GM12872 (cell line): ENCODE results near the gene BIRC5.

Source experiments
- TF ChIP-seq, protein P1 (sequence below): IDR thresholded peaks from 3 replicates; pipeline ENCODE4 v1.5.1; 2011; ENCODE audit warnings: low read depth, mild to moderate bottlenecking, low read length, moderate library complexity; ENCODE audit not compliant: insufficient read depth

The BIRC5 gene

DNA sequence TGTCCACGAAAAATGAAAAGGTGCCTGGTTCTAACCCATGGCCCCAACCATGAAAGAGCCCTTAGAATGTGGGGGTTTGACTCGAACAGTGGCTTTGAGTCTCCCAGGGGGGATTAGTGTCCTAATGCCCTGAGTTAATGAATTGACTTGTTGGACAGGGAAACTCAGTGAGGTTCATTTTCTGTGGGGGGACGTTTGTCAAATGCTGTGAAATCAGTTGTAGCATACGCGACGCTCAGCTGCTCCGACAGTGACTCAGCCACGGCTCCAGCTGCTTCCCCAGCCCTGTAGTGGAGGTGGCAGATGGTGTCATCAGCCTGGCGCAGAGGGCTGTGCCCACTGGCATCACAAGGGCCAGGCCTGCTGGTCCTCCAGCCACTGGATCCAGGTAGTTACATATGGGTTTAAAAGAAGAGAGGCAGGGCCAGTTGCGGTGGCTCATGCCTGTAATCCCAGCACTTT, 13.4 kb downstream of the BIRC5 start:
- TF ChIP-seq, protein P1, sequence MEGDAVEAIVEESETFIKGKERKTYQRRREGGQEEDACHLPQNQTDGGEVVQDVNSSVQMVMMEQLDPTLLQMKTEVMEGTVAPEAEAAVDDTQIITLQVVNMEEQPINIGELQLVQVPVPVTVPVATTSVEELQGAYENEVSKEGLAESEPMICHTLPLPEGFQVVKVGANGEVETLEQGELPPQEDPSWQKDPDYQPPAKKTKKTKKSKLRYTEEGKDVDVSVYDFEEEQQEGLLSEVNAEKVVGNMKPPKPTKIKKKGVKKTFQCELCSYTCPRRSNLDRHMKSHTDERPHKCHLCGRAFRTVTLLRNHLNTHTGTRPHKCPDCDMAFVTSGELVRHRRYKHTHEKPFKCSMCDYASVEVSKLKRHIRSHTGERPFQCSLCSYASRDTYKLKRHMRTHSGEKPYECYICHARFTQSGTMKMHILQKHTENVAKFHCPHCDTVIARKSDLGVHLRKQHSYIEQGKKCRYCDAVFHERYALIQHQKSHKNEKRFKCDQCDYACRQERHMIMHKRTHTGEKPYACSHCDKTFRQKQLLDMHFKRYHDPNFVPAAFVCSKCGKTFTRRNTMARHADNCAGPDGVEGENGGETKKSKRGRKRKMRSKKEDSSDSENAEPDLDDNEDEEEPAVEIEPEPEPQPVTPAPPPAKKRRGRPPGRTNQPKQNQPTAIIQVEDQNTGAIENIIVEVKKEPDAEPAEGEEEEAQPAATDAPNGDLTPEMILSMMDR = no peak

DNA sequence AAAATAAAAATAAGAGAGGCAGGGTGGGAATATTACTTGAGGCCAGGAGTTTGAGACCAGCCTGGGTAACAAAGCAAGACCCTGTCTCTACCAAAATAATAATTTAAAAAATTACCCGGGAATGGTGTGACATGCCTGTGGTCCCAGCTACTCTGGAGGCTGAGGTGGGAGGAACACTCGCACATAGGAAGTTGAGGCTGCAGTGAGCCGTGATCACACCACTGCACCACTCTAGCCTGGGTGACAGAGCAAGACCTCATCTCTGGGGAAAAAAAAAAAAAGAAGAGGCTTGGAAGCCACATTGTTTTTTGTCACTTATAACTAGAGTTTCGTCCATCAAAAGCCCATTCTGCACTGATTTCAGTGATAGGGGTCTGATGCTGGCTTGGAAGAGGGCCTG, 14.1 kb downstream of the BIRC5 start:
- TF ChIP-seq, protein P1 = no peak

GRCh38 chr17:78230252-78230962, 16.4 kb downstream of the BIRC5 start:
- TF ChIP-seq, protein P1 = no peak

GRCh38 chr17:78230996-78231935, 17.2 kb downstream of the BIRC5 start, which contains the start of gene TMEM235:
Gene TMEM235 (plus strand): TSS chr17:78231631. CDS start chr17:78232024, 393 bp downstream.
- TF ChIP-seq, protein P1 = no peak

DNA sequence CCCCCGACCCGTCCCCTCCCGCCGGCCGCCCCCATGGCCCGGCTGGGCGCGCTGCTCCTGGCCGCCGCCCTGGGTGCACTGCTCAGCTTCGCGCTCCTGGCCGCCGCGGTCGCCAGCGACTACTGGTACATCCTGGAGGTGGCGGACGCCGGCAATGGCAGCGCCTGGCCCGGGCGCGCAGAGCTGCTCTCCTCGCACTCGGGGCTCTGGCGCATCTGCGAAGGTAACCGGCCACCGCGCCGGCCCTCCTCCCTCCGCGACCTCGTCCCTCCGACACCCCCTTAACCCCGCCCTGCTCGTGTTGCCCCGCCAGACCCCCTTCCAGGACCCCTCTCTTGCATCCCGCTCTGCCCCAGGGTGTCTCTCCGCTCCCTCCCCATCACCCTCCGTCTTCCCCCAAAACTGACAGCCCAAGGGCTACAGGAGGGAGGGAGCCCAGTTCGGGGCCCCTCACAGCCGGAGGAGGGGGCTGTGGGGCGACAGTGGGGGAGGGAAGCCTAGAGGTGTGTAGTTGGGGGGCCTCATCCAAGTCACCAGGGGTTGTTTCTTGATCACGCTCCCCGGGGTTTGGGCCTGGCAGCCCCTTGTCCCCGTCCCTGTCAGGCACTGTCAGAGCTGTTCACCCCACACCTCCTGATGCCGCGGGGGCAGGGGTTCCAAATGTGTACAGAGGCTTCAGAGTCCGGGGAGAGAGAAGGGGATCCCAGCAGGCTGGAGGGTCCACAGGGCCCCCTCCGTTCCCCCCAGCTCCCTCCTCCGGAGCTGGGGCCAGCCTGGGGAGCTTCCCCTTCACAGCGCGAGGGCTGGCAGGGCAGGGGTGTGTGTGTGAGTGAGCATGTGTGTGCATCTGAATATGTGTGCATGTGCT, 18.2 kb downstream of the BIRC5 start:
- TF ChIP-seq, protein P1 = no peak

DNA sequence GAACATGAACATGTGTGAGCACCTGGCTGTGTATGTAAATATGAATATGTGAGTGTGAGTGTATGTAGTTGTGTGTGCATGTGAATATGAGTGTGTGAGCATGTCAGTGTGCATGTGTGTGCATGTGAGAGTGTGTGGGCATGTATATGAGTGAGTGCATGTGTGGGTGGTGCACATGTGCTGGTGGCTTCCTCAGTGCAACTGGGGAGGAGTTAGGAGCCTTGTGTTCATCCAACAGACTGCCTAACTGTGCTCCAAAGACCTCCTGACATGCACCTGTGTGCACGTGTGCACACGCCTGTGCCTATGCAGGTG, 18.8 kb downstream of the BIRC5 start:
- TF ChIP-seq, protein P1 = no peak
